Ecto neural progenitor cell (in vitro differentiated cells): Measurements from ENCODE around the gene BRCA1.
"Not testable (repeated sequence)": the region's sequence is repeated elsewhere in the genome, so short reads cannot be mapped to it uniquely, and the experiment has no call there.

ENCODE experiments used
- DNase-seq: peaks from one replicate; pipeline ENCODE4 v3.0.0-alpha.2; 2018; ENCODE audit warnings: low spot score

Gene BRCA1

GRCh38 chr17:43068570-43069367 lies 56.4 kb downstream of the BRCA1 start:
- no peak for DNase-seq

- no peak for DNase-seq
Observed at GRCh38 chr17:43062984-43063638, 62.1 kb downstream of the BRCA1 start.

GRCh38 chr17:43056051-43056450 lies 69.1 kb downstream of the BRCA1 start:
- DNase-seq = no peak

- not testable (repeated sequence) for DNase-seq
Observed at GRCh38 chr17:43053008-43053407, 72.2 kb downstream of the BRCA1 start.

- DNase-seq = no peak
Observed at GRCh38 chr17:43051969-43052368, 73.2 kb downstream of the BRCA1 start.

- DNase-seq = no peak
Observed at GRCh38 chr17:43044024-43044423, 81.1 kb downstream of the BRCA1 start.

GRCh38 chr17:43043307-43043706 lies 81.9 kb downstream of the BRCA1 start:
- DNase-seq = no peak

GRCh38 chr17:43042025-43042628 lies 83.0 kb downstream of the BRCA1 start:
- DNase-seq = no peak

- no peak for DNase-seq
Observed at GRCh38 chr17:43040655-43041054, 84.5 kb downstream of the BRCA1 start.

- no peak for DNase-seq
Observed at GRCh38 chr17:43039646-43040045, 85.5 kb downstream of the BRCA1 start.

GRCh38 chr17:43034894-43035293 lies 90.3 kb downstream of the BRCA1 start:
- DNase-seq = no peak

GRCh38 chr17:43033948-43034881 lies 90.9 kb downstream of the BRCA1 start:
- no peak for DNase-seq

GRCh38 chr17:43031666-43032065 lies 93.5 kb downstream of the BRCA1 start:
- no peak for DNase-seq

GRCh38 chr17:43030137-43030767 lies 94.9 kb downstream of the BRCA1 start:
- DNase-seq = no peak

GRCh38 chr17:43028221-43028861 lies 96.8 kb downstream of the BRCA1 start:
- no peak for DNase-seq

GRCh38 chr17:43027091-43028032 lies 97.8 kb downstream of the BRCA1 start:
- no peak for DNase-seq

- DNase-seq = no peak
Observed at GRCh38 chr17:43026595-43026994, 98.6 kb downstream of the BRCA1 start.

GRCh38 chr17:43025766-43026537 lies 99.2 kb downstream of the BRCA1 start:
- no peak for DNase-seq

- DNase-seq = no peak
Observed at GRCh38 chr17:43025290-43025657, 99.9 kb downstream of the BRCA1 start.
